GM23338 (cell line): ENCODE results near the gene AGRN. TPM values are rescaled to one million over a fixed set of nuclear protein-coding genes. Genes with fewer than 3 reads are reported as not detected.

Experiments used
- ATAC-seq: fragments of 200-7000 bp; cut with Tn5 transposase; 3 replicates; pipeline ENCODE4 v1.9.1; 2020
- DNase-seq: peaks from one replicate; pipeline ENCODE4 v3.0.0-alpha.2; 2015; ENCODE audit warnings: low spot score
- H2AFZ ChIP-seq: fragments of 200-600 bp; sonication (generic); 2 replicates; pipeline ENCODE4 v1.8.0; 2016; ENCODE audit warnings: antibody characterized with exemption, mild to moderate bottlenecking, moderate library complexity
- H3F3A ChIP-seq: fragments of 200-600 bp; sonication (generic); replicated peaks from 2 replicates; pipeline ENCODE4 v1.8.0; 2017; ENCODE audit warnings: antibody characterized with exemption, mixed run types, low read depth
- H3K27ac ChIP-seq: fragments of 200-600 bp; sonication (generic); 2 replicates; pipeline ENCODE4 v1.6.1; 2016; ENCODE audit warnings: low read depth
- H3K27me3 ChIP-seq: fragments of 200-600 bp; sonication (generic); 2 replicates; pipeline ENCODE4 v1.8.0; 2016; ENCODE audit warnings: mild to moderate bottlenecking, mixed run types, moderate library complexity; ENCODE audit not compliant: insufficient read depth
- H3K36me3 ChIP-seq: fragments of 200-600 bp; sonication (generic); 2 replicates; pipeline ENCODE4 v1.8.0; 2016; ENCODE audit warnings: mild to moderate bottlenecking; ENCODE audit not compliant: insufficient read depth
- H3K4me1 ChIP-seq: fragments of 200-600 bp; sonication (generic); 2 replicates; pipeline ENCODE4 v1.8.0; 2016; ENCODE audit warnings: mild to moderate bottlenecking, moderate library complexity; ENCODE audit not compliant: insufficient read depth
- H3K4me2 ChIP-seq: fragments of 200-600 bp; sonication (generic); 2 replicates; pipeline ENCODE4 v1.7.1; 2017; ENCODE audit warnings: mixed run types
- H3K4me3 ChIP-seq: fragments of 200-600 bp; sonication (generic); 2 replicates; pipeline ENCODE4 v1.6.1; 2016; ENCODE audit warnings: mixed run types
- H3K79me2 ChIP-seq: fragments of 200-600 bp; sonication (generic); replicated peaks from 2 replicates; pipeline ENCODE4 v1.8.0; 2017; ENCODE audit warnings: mild to moderate bottlenecking; ENCODE audit not compliant: insufficient read depth
- H3K9me2 ChIP-seq: fragments of 200-600 bp; sonication (generic); 2 replicates; pipeline ENCODE4 v1.8.0; 2017; ENCODE audit not compliant: insufficient read depth
- H4K20me1 ChIP-seq: fragments of 200-600 bp; sonication (generic); replicated peaks from 2 replicates; pipeline ENCODE4 v1.8.0; 2017; ENCODE audit warnings: mild to moderate bottlenecking; ENCODE audit not compliant: insufficient read depth
- H3K27ac Mint-ChIP-seq: 2 replicates; pipeline ENCODE4 v1.8.0; 2020; ENCODE audit warnings: inconsistent platforms, mild to moderate bottlenecking, moderate library complexity, mixed read lengths
- H3K27me3 Mint-ChIP-seq: 3 replicates; pipeline ENCODE4 v1.8.0; 2022; ENCODE audit warnings: low read depth, mild to moderate bottlenecking, moderate library complexity, mixed read lengths, inconsistent platforms; ENCODE audit not compliant: insufficient read depth, poor library complexity
- H3K36me3 Mint-ChIP-seq: 3 replicates; pipeline ENCODE4 v1.8.0; 2021; ENCODE audit warnings: low read depth, mild to moderate bottlenecking, inconsistent platforms, moderate library complexity, mixed read lengths
- H3K4me1 Mint-ChIP-seq: 3 replicates; pipeline ENCODE4 v1.8.0; 2020; ENCODE audit warnings: mild to moderate bottlenecking, inconsistent platforms, mixed read lengths
- H3K4me3 Mint-ChIP-seq: 3 replicates; pipeline ENCODE4 v1.8.0; 2021; ENCODE audit warnings: moderate library complexity, mild to moderate bottlenecking, inconsistent platforms, mixed read lengths
- H3K9me3 Mint-ChIP-seq: 3 replicates; pipeline ENCODE4 v1.8.0; 2020; ENCODE audit warnings: moderate library complexity, mild to moderate bottlenecking, inconsistent platforms, mixed read lengths
- CREB1 ChIP-seq: fragments of 250-450 bp; sonication (Bioruptor Pico); IDR thresholded peaks from 2 replicates; pipeline ENCODE4 v1.5.0; 2020; ENCODE audit warnings: low read depth, mild to moderate bottlenecking, moderate library complexity
- ETS1 ChIP-seq: IDR thresholded peaks from 2 replicates; pipeline ENCODE4 v1.6.1; 2016; ENCODE audit warnings: antibody characterized with exemption
- POLR2AphosphoS5 ChIP-seq: IDR thresholded peaks from 2 replicates; pipeline ENCODE4 v1.6.1; 2016; ENCODE audit warnings: antibody characterized with exemption, low read depth
- ZNF462 ChIP-seq: fragments of 250-450 bp; sonication (Bioruptor Pico); IDR thresholded peaks from 2 replicates; pipeline ENCODE4 v1.5.0; 2020; ENCODE audit warnings: mild to moderate bottlenecking, moderate library complexity
- polyA plus RNA-seq: library from polyadenylated mRNA; unstranded; fragments of >200 nt; fragmentation: Nextera tagmentation; extraction: Ambion mirVana; gene quantifications from 2 replicates; pipeline ENCODE4 v1.2.1, GENCODE V29; 2016
- total RNA-seq: library from RNA; depleted of rRNA; stranded (reverse); fragments of >200 nt; shearing (Covaris generic); gene quantifications from 2 replicates; pipeline ENCODE4 v1.2.3, GENCODE V29; 2014

Gene AGRN
- total and polyA plus RNA-seq, 2 experiments from 2014 or later: 12.3 to 185 TPM

GRCh38 chr1:1085171-1085841 lies 65.4 kb downstream of the AGRN start:
- H3K9me3 Mint-ChIP-seq: no peaks in the 10 kb centered on the region
- ATAC-seq: no peak

More at GRCh38 chr1:1085171-1085841, 65.4 kb downstream of the AGRN start:
- no peak overlapping the region for H3K4me2 ChIP-seq
- H3K9me2 ChIP-seq: no peaks in the 10 kb centered on the region
- H2AFZ ChIP-seq: no peak overlapping the region
- H3K36me3 ChIP-seq: no peaks in the 10 kb centered on the region
- peaks cover 7% of the 10 kb centered on the region for H3K27me3 Mint-ChIP-seq
- H3F3A ChIP-seq: no peaks in the 10 kb centered on the region
- no peaks in the 10 kb centered on the region for H4K20me1 ChIP-seq
- no peaks in the 10 kb centered on the region for H3K27me3 ChIP-seq
- no peaks in the 10 kb centered on the region for H3K4me1 ChIP-seq
- H3K36me3 Mint-ChIP-seq: no peaks in the 10 kb centered on the region
- TF ChIP-seq ETS1 (no peak), POLR2AphosphoS5 (no peak), CREB1 (CRISPR knock-in tag) (no peak), ZNF462 (no peak)
- no peak for DNase-seq
- H3K4me1 Mint-ChIP-seq: no peaks in the 10 kb centered on the region
- H3K79me2 ChIP-seq: no peaks in the 10 kb centered on the region
- H3K4me3 Mint-ChIP-seq: no peak overlapping the region
- H3K27ac ChIP-seq: no peak overlapping the region
- no peak overlapping the region for H3K4me3 ChIP-seq
- no peak overlapping the region for H3K27ac Mint-ChIP-seq
